Glutamatergic neuron (in vitro differentiated cells): ENCODE results near the gene TSHZ2. TPM values are rescaled to one million over a fixed set of nuclear protein-coding genes. Genes with fewer than 3 reads are reported as not detected.

Source experiments
- DNase-seq: peaks from one replicate; pipeline ENCODE4 v3.0.0; 2022
- H3K27ac Mint-ChIP-seq: one replicate; pipeline ENCODE4 v1.8.0; 2020; ENCODE audit warnings: mild to moderate bottlenecking, mixed read lengths, inconsistent platforms; ENCODE audit not compliant: unreplicated experiment
- H3K27me3 Mint-ChIP-seq: one replicate; pipeline ENCODE4 v1.8.0; 2020; ENCODE audit warnings: mild to moderate bottlenecking, moderate library complexity, mixed read lengths, inconsistent platforms; ENCODE audit not compliant: unreplicated experiment
- H3K36me3 Mint-ChIP-seq: one replicate; pipeline ENCODE4 v1.8.0; 2020; ENCODE audit warnings: mild to moderate bottlenecking, mixed read lengths, inconsistent platforms; ENCODE audit not compliant: unreplicated experiment
- H3K4me1 Mint-ChIP-seq: one replicate; pipeline ENCODE4 v1.8.0; 2020; ENCODE audit warnings: mild to moderate bottlenecking, low read depth, mixed read lengths, inconsistent platforms; ENCODE audit not compliant: unreplicated experiment
- H3K4me3 Mint-ChIP-seq: one replicate; pipeline ENCODE4 v1.8.0; 2020; ENCODE audit warnings: mild to moderate bottlenecking, mixed read lengths, inconsistent platforms; ENCODE audit not compliant: unreplicated experiment
- H3K9me3 Mint-ChIP-seq: one replicate; pipeline ENCODE4 v1.8.0; 2020; ENCODE audit warnings: mild to moderate bottlenecking, moderate library complexity, mixed read lengths, inconsistent platforms; ENCODE audit not compliant: unreplicated experiment
- CTCF ChIP-seq: fragments of 200-600 bp; sonication (generic); IDR thresholded peaks from one replicate; pipeline ENCODE4 v1.5.0; 2021; ENCODE audit not compliant: partially characterized antibody, unreplicated experiment
- total RNA-seq: library from RNA; stranded (reverse); fragmentation: NEBNext Ultra II Directional; extraction: Animal tissue kit (Norgen Biotek cat#: 25700); gene quantifications from one replicate; pipeline ENCODE4 v1.2.1, GENCODE V29; 2021; ENCODE audit not compliant: unreplicated experiment

The TSHZ2 gene
- total RNA-seq, 1 donor from 2014 or later: 10.0 TPM

- no peak for DNase-seq
- no peak for TF ChIP-seq CTCF
- H3K4me1 Mint-ChIP-seq: peaks cover 4% of the 10 kb centered on the region
- no peaks in the 10 kb centered on the region for H3K27me3 Mint-ChIP-seq
- peaks cover 4% of the 10 kb centered on the region for H3K36me3 Mint-ChIP-seq
- H3K27ac Mint-ChIP-seq: no peak overlapping the region
- H3K4me3 Mint-ChIP-seq: no peak overlapping the region
- H3K9me3 Mint-ChIP-seq: no peaks in the 10 kb centered on the region
These were observed 130.0 kb downstream of the TSHZ2 start for GRCh38 chr20:53101992-53102760.

GRCh38 chr20:53103124-53103523 lies 131.0 kb downstream of the TSHZ2 start:
- no peak overlapping the region for H3K27ac Mint-ChIP-seq

GRCh38 chr20:53104884-53105283 lies 132.7 kb downstream of the TSHZ2 start:
- no peak overlapping the region for H3K4me3 Mint-ChIP-seq
- DNase-seq: no peak
- no peak for TF ChIP-seq CTCF
- H3K27me3 Mint-ChIP-seq: no peaks in the 10 kb centered on the region
- H3K4me1 Mint-ChIP-seq: no peaks in the 10 kb centered on the region
- H3K27ac Mint-ChIP-seq: no peak overlapping the region
- no peaks in the 10 kb centered on the region for H3K36me3 Mint-ChIP-seq
- no peaks in the 10 kb centered on the region for H3K9me3 Mint-ChIP-seq

More at GRCh38 chr20:53103124-53103523, 131.0 kb downstream of the TSHZ2 start:
- peaks cover 4% of the 10 kb centered on the region for H3K36me3 Mint-ChIP-seq
- TF ChIP-seq CTCF: no peak
- no peak overlapping the region for H3K4me3 Mint-ChIP-seq
- no peaks in the 10 kb centered on the region for H3K4me1 Mint-ChIP-seq
- no peak for DNase-seq
- no peaks in the 10 kb centered on the region for H3K9me3 Mint-ChIP-seq
- H3K27me3 Mint-ChIP-seq: no peaks in the 10 kb centered on the region

- Mint-ChIP-seq H3K4me1 (no peaks in the 10 kb centered on the region), H3K36me3 (no peaks in the 10 kb centered on the region), H3K27me3 (no peaks in the 10 kb centered on the region), H3K4me3 (no peak overlapping the region), H3K27ac (no peak overlapping the region), H3K9me3 (peaks cover 3% of the 10 kb centered on the region)
- no peak for TF ChIP-seq CTCF
- DNase-seq: no peak
These were observed 144.6 kb downstream of the TSHZ2 start for GRCh38 chr20:53116733-53117132.

DNA sequence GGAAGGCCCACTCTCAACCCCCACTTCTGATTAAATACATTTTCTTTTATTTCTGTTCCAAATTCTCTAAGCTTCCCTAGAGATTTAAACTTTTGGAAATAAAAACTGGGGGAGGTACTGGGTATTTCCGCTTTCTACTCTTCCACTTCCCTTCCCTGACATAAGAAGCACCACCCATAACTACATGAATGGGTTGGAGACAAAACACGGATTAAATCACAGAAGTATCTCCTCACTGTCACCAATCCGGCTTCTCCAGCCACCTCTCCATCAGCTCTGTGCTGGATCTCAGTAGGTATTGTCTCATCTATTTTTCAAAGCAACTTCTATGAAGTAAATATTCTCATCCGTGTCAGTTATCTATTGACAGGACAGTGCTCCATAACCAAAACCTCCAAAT lies 150.7 kb downstream of the TSHZ2 start:
- no peak overlapping the region for H3K27ac Mint-ChIP-seq
- no peaks in the 10 kb centered on the region for H3K36me3 Mint-ChIP-seq
- H3K27me3 Mint-ChIP-seq: peaks cover 2% of the 10 kb centered on the region
- TF ChIP-seq CTCF: no peak
- H3K4me3 Mint-ChIP-seq: no peak overlapping the region
- no peaks in the 10 kb centered on the region for H3K9me3 Mint-ChIP-seq
- H3K4me1 Mint-ChIP-seq: peaks cover 3% of the 10 kb centered on the region
- DNase-seq: no peak
